NCI-H1694 treated with DMSO at 0.1 percent for 48 hours (cell line): ENCODE measurements around the gene TTC21A.

Experiments
- DNase-seq: peaks from one replicate; lab custom pipeline; 2025; lab: John Stamatoyannopoulos, UW

The TTC21A gene

GRCh38 chr3:39180546-39181346 is 73.3 kb downstream of the TTC21A start:
- DNase-seq: no peak

GRCh38 chr3:39181408-39182335 is 74.2 kb downstream of the TTC21A start:
- DNase-seq: no peak

DNA sequence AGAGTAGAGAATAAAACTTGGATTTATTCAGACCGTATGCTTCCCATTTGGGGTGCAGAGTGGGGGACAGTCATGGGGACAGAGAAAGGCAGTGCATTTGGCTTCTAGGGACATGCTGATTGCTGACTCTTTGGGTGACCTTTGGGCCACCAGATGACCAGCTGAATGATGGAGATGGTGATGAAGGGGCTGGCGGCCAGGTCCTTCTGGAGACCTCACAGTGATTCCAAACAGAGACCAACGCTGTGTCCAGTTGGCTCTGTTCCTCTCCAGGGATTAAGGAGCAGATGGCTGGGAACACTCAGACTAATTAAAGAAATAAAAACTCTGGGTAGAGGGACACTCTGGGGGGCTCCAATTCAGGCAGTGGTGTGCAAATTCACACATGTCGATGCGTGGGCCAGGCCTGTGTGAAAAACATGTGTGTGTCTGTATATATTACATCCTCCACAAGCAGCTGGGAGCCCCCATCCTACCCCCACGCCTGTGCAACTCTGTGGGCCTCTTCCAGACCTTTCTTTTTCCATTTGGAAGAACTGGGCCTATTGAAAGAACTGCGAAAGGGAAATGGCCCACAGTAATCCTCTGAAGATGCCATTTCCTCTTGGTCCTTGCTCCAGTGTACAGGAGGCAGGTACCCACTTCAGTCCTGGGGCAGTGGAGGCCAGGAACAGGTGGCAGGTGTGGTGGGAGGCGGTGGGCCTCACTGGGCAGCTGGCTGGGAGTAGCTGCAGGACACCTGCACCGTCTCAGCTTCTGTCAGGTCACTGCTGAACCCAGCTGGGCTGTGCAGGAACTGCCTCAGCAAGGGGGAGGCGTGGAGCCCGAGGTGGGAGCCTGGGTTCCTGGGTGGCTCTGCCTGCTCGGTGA is 76.0 kb downstream of the TTC21A start:
- no peak for DNase-seq

DNA sequence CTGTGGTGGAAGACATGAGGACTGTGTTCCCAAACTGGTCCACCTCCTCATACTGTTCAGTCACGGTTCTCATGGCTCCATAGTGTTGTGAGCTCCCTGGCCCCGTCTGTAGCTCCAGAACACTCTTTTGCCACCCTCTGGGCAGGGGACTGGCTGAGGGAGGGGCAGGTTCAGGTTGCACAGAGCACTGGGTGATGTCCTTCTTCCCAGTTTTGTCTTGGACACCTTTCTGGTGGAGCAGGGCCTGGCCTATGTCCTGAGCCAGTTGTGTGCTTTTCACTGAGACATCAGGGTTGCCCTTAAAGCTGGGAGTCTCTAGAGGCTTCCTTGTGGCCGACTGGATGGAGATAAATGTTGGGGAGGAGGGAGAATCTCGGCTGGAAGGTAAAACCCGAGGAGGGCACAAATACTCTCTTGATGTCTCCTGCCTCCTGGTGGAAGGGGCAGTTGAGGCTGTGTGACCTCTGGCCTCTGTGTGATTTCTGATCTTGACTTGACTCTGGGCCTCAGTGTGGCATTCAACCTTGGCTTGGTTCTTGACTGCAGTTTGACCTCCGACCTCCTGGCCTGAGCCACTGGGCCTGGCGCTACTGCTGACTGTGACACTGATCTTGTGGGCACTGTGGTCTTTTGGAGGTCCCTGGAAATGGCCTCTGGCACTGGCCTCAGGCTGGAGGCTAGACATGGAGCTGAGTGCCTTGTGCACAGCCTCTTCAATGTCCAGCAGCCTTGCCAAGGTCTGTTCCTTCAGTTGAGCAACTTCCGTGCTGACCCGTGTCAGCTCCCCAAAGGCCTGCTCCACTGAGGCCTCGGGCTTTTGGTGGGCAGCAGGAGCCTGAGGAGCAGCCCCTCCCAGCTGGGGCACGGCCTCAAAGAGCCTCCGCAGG is 76.8 kb downstream of the TTC21A start:
- no peak for DNase-seq

DNA sequence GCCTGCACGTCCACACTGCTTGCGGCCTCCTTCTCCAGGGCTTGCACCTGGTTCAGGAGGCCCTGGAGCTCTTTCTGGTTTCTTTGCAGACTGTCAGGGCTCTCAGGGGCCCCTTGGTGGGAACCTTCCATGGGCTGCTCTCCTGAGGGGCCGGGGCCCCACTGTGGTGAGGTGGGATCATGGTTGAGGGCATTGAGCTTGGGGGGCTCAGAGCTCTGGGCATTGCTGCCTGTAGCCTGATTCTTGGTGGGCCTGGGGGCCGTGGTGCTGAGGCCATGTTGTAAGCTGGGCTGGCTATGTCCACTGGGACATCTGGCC is 77.4 kb downstream of the TTC21A start:
- no peak for DNase-seq

- DNase-seq: no peak
Measured at GRCh38 chr3:39185326-39185958, 78.0 kb downstream of the TTC21A start.

DNA sequence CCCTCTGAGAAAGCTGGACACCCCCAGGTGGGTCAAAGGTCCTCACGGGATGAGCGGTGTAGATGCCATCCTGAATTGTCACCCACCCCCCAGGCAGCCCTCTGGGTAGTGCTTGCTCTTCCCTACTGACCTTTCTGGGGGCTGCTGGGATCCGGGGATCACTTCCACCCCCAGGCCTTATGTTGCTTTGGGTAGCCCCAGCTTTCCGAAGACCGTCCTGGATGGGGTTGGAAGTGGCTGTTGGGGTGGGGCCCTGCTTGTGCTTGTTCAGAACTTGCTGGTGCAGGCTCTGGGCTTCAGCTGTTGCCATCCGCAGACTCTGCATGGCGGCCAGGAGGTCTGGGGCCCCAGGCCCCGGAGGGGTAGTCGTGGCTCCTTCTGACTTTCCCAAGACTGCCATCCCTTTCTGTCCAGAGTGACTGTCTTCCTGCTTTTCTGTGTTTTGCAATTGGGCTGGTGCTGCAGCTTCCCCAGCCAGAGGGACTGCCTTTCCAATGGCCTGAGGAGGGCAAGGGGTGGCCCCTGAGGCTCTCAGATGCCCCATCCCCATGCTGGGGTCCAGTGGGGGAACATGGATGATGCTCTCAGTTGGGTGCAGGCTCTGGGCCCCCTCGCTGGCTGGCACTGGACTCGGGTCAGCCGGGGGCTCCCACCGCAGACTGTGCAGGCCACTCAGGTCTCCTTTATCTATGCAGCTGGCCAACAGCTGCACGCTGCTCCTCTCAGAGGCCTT is 78.6 kb downstream of the TTC21A start:
- no peak for DNase-seq

DNA sequence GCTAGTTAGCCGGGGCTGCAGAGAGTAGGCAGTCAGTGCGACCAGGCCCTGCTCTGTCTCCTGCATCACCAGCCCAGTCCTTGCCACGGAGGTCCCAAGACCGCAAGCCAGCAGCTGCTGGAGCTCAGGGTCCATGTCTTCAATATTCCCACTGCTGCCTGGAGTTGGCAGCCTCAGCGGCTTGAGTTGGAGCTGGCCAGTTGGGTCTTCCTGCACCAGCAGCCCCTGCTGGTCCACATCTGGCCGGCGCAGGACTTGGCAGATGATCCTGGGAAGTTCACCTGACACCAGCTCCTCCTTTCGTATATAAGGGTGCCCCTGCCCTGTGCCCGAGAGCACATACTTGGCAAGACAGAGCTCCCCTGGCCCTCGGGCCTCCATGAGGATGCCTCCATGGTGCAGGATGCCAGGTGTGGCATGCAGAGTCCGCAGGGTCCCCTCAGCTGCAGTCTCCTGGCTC is 79.2 kb downstream of the TTC21A start:
- DNase-seq: no peak

DNA sequence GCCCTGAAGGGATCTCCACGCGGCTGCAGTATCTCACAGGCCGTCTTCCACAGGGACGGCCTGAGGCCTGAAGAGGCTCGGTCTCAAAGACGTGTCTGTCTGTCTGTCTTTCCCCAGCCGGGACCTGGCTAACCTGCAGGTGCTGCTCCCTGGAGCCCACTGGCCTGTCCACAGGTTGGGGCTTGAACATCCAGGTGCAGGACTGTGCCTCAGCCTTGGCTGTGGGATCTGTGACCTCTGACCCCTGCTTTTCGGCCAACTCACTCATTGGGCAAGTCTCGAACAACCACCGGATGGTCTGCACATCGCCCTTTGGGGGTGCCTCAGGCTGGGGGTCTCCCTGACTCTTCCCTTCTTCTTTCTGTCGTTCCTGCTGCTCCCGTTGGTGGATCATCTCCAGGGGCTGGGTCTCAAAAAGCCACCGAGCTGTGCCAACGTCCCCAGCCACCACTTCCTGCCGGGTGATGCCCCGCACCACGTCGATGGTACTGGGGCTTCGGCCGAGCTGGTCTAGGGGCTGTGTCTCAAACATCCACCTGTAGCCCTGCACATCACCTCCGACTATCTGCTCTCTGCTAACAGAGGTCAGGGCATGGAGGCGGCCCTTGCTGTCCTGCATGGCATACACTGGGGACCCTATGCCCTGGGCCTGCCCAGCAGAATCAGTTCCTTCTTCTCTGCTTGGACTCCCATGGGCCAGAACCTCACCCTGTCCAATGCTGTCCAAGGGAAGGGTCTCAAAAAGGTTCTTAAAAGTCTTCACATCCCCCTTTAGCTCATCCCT is 80.1 kb downstream of the TTC21A start:
- DNase-seq: no peak
